NT2/D1 (cell line): ENCODE results near the gene SRMS.

Experiments
- SUZ12 ChIP-seq: IDR thresholded peaks from 2 replicates; pipeline ENCODE4 v1.6.1; 2011; ENCODE audit not compliant: insufficient read length, insufficient read depth; ENCODE audit errors: extremely low read depth
- YY1 ChIP-seq: IDR thresholded peaks from 2 replicates; pipeline ENCODE4 v1.6.1; 2011; ENCODE audit not compliant: insufficient read length, insufficient read depth

DNA sequence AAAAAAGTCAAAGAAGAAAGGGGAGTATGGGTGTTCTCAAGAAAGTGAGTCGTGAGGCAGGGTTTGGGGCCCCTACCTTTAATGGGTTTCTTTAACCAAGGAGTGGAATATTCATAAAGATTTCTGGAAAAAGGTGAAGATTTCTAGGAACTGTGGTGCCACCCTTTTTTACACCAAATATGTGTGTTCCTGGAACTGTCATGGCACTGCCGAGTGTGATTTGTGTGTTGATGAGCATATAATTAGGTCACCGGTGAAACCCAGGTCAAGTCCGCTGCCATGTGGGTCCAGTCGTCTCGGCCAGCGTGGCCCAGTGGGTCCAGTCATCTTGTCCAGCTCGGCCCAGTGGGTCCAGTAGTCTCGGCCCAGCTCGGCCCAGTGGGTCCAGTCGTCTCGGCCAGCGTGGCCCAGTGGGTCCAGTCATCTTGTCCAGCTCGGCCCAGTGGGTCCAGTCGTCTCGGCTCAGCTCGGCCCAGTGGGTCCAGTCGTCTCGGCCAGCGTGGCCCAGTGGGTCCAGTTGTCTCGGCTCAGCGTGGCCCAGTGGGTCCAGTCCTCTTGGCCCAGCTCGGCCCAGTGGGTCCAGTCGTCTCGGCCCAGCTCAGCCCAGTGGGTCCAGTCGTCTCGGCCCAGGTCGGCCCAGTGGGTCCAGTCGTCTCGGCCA is 40.3 kb downstream of the SRMS start:
- no peak for TF ChIP-seq YY1
- TF ChIP-seq SUZ12 = no peak
